Karpas-422 (cell line): ENCODE results near the gene EFNA5. TPM values are rescaled to one million over a fixed set of nuclear protein-coding genes. Genes with fewer than 3 reads are reported as not detected.

Experiments
- DNase-seq: peaks from one replicate; pipeline ENCODE4 v3.0.0-alpha.2; 2015
- H2AFZ ChIP-seq: fragments of 200-600 bp; sonication (generic); 2 replicates; pipeline ENCODE4 v1.6.1; 2014; ENCODE audit warnings: antibody characterized with exemption, low read length, mixed read lengths
- H3K27ac ChIP-seq: fragments of 200-600 bp; sonication (generic); 2 replicates; pipeline ENCODE4 v1.5.1; 2014; ENCODE audit warnings: mild to moderate bottlenecking, low read length, moderate library complexity
- H3K27me3 ChIP-seq: fragments of 200-600 bp; sonication (generic); 2 replicates; pipeline ENCODE4 v1.6.1; 2014; ENCODE audit warnings: low read length, mixed read lengths
- H3K36me3 ChIP-seq: fragments of 200-600 bp; sonication (generic); 2 replicates; pipeline ENCODE4 v1.6.1; 2014; ENCODE audit warnings: low read length, mixed read lengths; ENCODE audit not compliant: insufficient read depth
- H3K4me1 ChIP-seq: fragments of 200-600 bp; sonication (generic); 2 replicates; pipeline ENCODE4 v1.6.1; 2014; ENCODE audit warnings: mild to moderate bottlenecking, low read length, mixed read lengths
- H3K4me2 ChIP-seq: fragments of 200-600 bp; sonication (generic); 2 replicates; pipeline ENCODE4 v1.6.1; 2014; ENCODE audit warnings: low read length, low read depth, mild to moderate bottlenecking; ENCODE audit not compliant: poor library complexity, severe bottlenecking
- H3K4me3 ChIP-seq: fragments of 200-600 bp; sonication (generic); 2 replicates; pipeline ENCODE4 v1.5.1; 2014; ENCODE audit warnings: mild to moderate bottlenecking, antibody characterized with exemption, low read length, mixed read lengths
- H3K79me2 ChIP-seq: fragments of 200-600 bp; sonication (generic); 2 replicates; pipeline ENCODE4 v1.6.1; 2014; ENCODE audit warnings: mild to moderate bottlenecking, low read length, mixed read lengths
- H3K9ac ChIP-seq: fragments of 200-600 bp; sonication (generic); 2 replicates; pipeline ENCODE4 v1.6.0; 2014; ENCODE audit warnings: low read length
- H3K9me2 ChIP-seq: fragments of 200-600 bp; sonication (generic), shearing (Covaris generic); replicated peaks from 2 replicates; pipeline ENCODE4 v1.6.0; 2014; ENCODE audit warnings: mild to moderate bottlenecking, low read length, moderate library complexity; ENCODE audit not compliant: insufficient read depth
- H3K9me3 ChIP-seq: fragments of 300-700, 200-600 bp; sonication (generic); 2 replicates; pipeline ENCODE4 v1.6.1; 2014; ENCODE audit warnings: low read length, mixed read lengths
- H4K20me1 ChIP-seq: fragments of 200-600 bp; sonication (generic); 2 replicates; pipeline ENCODE4 v1.6.1; 2014; ENCODE audit warnings: mild to moderate bottlenecking, antibody characterized with exemption, low read length, low read depth; ENCODE audit not compliant: insufficient read depth
- total RNA-seq: library from RNA; depleted of rRNA; stranded (reverse); fragments of >200 nt; shearing (Covaris generic); gene quantifications from 2 replicates; pipeline ENCODE4 v1.2.3, GENCODE V29; 2014; ENCODE audit warnings: low replicate concordance

The EFNA5 gene
- total RNA-seq, 1 experiment from 2014 or later, result not detected

- no peaks in the 10 kb centered on the region for H3K4me1 ChIP-seq
- H3K79me2 ChIP-seq, result no peaks in the 10 kb centered on the region
- H4K20me1 ChIP-seq, result no peaks in the 10 kb centered on the region
- H3K27me3 ChIP-seq, result no peaks in the 10 kb centered on the region
- H3K4me3 ChIP-seq, result no peak overlapping the region
- H3K9me2 ChIP-seq, result no peaks in the 10 kb centered on the region
- no peaks in the 10 kb centered on the region for H3K36me3 ChIP-seq
- H2AFZ ChIP-seq, result no peak overlapping the region
- H3K27ac ChIP-seq, result no peak overlapping the region
- H3K9me3 ChIP-seq, result no peaks in the 10 kb centered on the region
- H3K4me2 ChIP-seq, result no peak overlapping the region
- no peak overlapping the region for H3K9ac ChIP-seq
- no peak for DNase-seq
Measured at GRCh38 chr5:107630184-107630583, 40.6 kb downstream of the EFNA5 start.

GRCh38 chr5:107624235-107624634 lies 46.5 kb downstream of the EFNA5 start:
- Histone ChIP-seq H3K36me3 (no peaks in the 10 kb centered on the region), H3K9me2 (no peaks in the 10 kb centered on the region), H3K4me3 (no peak overlapping the region), H3K4me1 (no peaks in the 10 kb centered on the region), H3K4me2 (no peak overlapping the region), H4K20me1 (no peaks in the 10 kb centered on the region), H3K27me3 (no peaks in the 10 kb centered on the region), H2AFZ (no peak overlapping the region), H3K27ac (no peak overlapping the region), H3K9ac (no peak overlapping the region), H3K79me2 (no peaks in the 10 kb centered on the region), H3K9me3 (no peaks in the 10 kb centered on the region)
- no peak for DNase-seq

- H3K36me3 ChIP-seq, result no peaks in the 10 kb centered on the region
- no peaks in the 10 kb centered on the region for H3K9me3 ChIP-seq
- H3K9ac ChIP-seq, result no peak overlapping the region
- no peak overlapping the region for H3K4me3 ChIP-seq
- no peak overlapping the region for H2AFZ ChIP-seq
- no peaks in the 10 kb centered on the region for H4K20me1 ChIP-seq
- H3K27ac ChIP-seq, result no peak overlapping the region
- H3K79me2 ChIP-seq, result no peaks in the 10 kb centered on the region
- DNase-seq, result no peak
- H3K9me2 ChIP-seq, result no peaks in the 10 kb centered on the region
- no peaks in the 10 kb centered on the region for H3K27me3 ChIP-seq
- no peak overlapping the region for H3K4me2 ChIP-seq
- no peaks in the 10 kb centered on the region for H3K4me1 ChIP-seq
Measured at GRCh38 chr5:107621089-107621488, 49.6 kb downstream of the EFNA5 start.

- Histone ChIP-seq H4K20me1 (no peaks in the 10 kb centered on the region), H3K79me2 (no peaks in the 10 kb centered on the region), H3K4me3 (no peak overlapping the region), H3K9me2 (no peaks in the 10 kb centered on the region), H3K27me3 (no peaks in the 10 kb centered on the region), H3K9ac (no peak overlapping the region), H3K9me3 (no peaks in the 10 kb centered on the region), H3K27ac (no peak overlapping the region), H3K36me3 (no peaks in the 10 kb centered on the region), H3K4me1 (no peaks in the 10 kb centered on the region), H3K4me2 (no peak overlapping the region), H2AFZ (no peak overlapping the region)
- DNase-seq, result no peak
Measured at GRCh38 chr5:107619781-107620180, 51.0 kb downstream of the EFNA5 start.

GRCh38 chr5:107618242-107618641 lies 52.5 kb downstream of the EFNA5 start:
- Histone ChIP-seq H3K27me3 (no peaks in the 10 kb centered on the region), H3K79me2 (no peaks in the 10 kb centered on the region), H3K27ac (no peak overlapping the region), H4K20me1 (no peaks in the 10 kb centered on the region), H3K9me3 (no peaks in the 10 kb centered on the region), H3K9me2 (no peaks in the 10 kb centered on the region), H3K4me3 (no peak overlapping the region), H3K4me2 (no peak overlapping the region), H3K9ac (no peak overlapping the region), H3K36me3 (no peaks in the 10 kb centered on the region), H3K4me1 (no peaks in the 10 kb centered on the region), H2AFZ (no peak overlapping the region)
- DNase-seq, result no peak

- Histone ChIP-seq H3K79me2 (no peaks in the 10 kb centered on the region), H3K9ac (no peak overlapping the region), H4K20me1 (no peaks in the 10 kb centered on the region), H3K9me2 (no peaks in the 10 kb centered on the region), H3K27ac (no peak overlapping the region), H3K9me3 (no peaks in the 10 kb centered on the region), H3K27me3 (no peaks in the 10 kb centered on the region), H2AFZ (no peak overlapping the region), H3K4me3 (no peak overlapping the region), H3K4me2 (no peak overlapping the region), H3K4me1 (no peaks in the 10 kb centered on the region), H3K36me3 (no peaks in the 10 kb centered on the region)
- no peak for DNase-seq
Measured at GRCh38 chr5:107617052-107617451, 53.7 kb downstream of the EFNA5 start.

GRCh38 chr5:107616213-107616612 lies 54.5 kb downstream of the EFNA5 start:
- Histone ChIP-seq H2AFZ (no peak overlapping the region), H3K27ac (no peak overlapping the region), H3K27me3 (no peaks in the 10 kb centered on the region), H3K9me2 (no peaks in the 10 kb centered on the region), H3K4me1 (no peaks in the 10 kb centered on the region), H3K79me2 (no peaks in the 10 kb centered on the region), H3K4me3 (no peak overlapping the region), H4K20me1 (no peaks in the 10 kb centered on the region), H3K9ac (no peak overlapping the region), H3K9me3 (no peaks in the 10 kb centered on the region), H3K36me3 (no peaks in the 10 kb centered on the region), H3K4me2 (no peak overlapping the region)
- no peak for DNase-seq

GRCh38 chr5:107615299-107615817 lies 55.4 kb downstream of the EFNA5 start:
- DNase-seq, result no peak
- no peak overlapping the region for H3K4me2 ChIP-seq
- H3K4me3 ChIP-seq, result no peak overlapping the region
- H3K36me3 ChIP-seq, result no peaks in the 10 kb centered on the region
- no peaks in the 10 kb centered on the region for H3K4me1 ChIP-seq
- no peak overlapping the region for H2AFZ ChIP-seq
- H3K79me2 ChIP-seq, result no peaks in the 10 kb centered on the region
- H3K9me3 ChIP-seq, result no peaks in the 10 kb centered on the region
- H3K27ac ChIP-seq, result no peak overlapping the region
- no peak overlapping the region for H3K9ac ChIP-seq
- no peaks in the 10 kb centered on the region for H4K20me1 ChIP-seq
- H3K9me2 ChIP-seq, result no peaks in the 10 kb centered on the region
- no peaks in the 10 kb centered on the region for H3K27me3 ChIP-seq

- Histone ChIP-seq H3K79me2 (no peaks in the 10 kb centered on the region), H3K9me2 (no peaks in the 10 kb centered on the region), H3K4me3 (no peak overlapping the region), H2AFZ (no peak overlapping the region), H3K27ac (no peak overlapping the region), H3K9ac (no peak overlapping the region), H4K20me1 (no peaks in the 10 kb centered on the region), H3K9me3 (no peaks in the 10 kb centered on the region), H3K27me3 (no peaks in the 10 kb centered on the region), H3K36me3 (no peaks in the 10 kb centered on the region), H3K4me1 (no peaks in the 10 kb centered on the region), H3K4me2 (no peak overlapping the region)
- no peak for DNase-seq
Measured at GRCh38 chr5:107612541-107612940, 58.2 kb downstream of the EFNA5 start.
